Measurements from ENCODE around the gene TEKTIP1. TPM values are rescaled to one million over a fixed set of nuclear protein-coding genes. Genes with fewer than 3 reads are reported as not detected.

The TEKTIP1 gene
- total and polyA plus RNA-seq, 2 of the 4 experiments (the other 2 are of a cell fraction) = not detected

- TF ChIP-seq RAD21 (IDR thresholded peaks at IDR 0.05; ENCODE audit: low read length) (no peak), POLR2A (IDR thresholded peaks at IDR 0.05; ENCODE audit: low read depth, low read length) (no peak), FOS (IDR thresholded peaks at IDR 0.05; ENCODE audit: low read depth, low read length) (no peak), MAZ (IDR thresholded peaks at IDR 0.05; ENCODE audit: borderline replicate concordance, low read depth, low read length) (no peak), CTCF (conservative IDR thresholded peaks at IDR 0.05; ENCODE audit: low read depth, low read length) (no peak), BHLHE40 (IDR thresholded peaks at IDR 0.05; ENCODE audit: low read depth, low read length) (no peak), CEBPB (IDR thresholded peaks at IDR 0.05; ENCODE audit: low read depth, low read length) (no peak), SMC3 (IDR thresholded peaks at IDR 0.05; ENCODE audit: low read depth, low read length) (no peak), MXI1 (IDR thresholded peaks at IDR 0.05; ENCODE audit: borderline replicate concordance, low read depth, low read length) (no peak), MAFK (IDR thresholded peaks at IDR 0.05; ENCODE audit: low read depth, low read length) (no peak), CHD1 (IDR thresholded peaks at IDR 0.05; ENCODE audit: low read depth, low read length) (no peak), RCOR1 (IDR thresholded peaks at IDR 0.05; ENCODE audit: insufficient replicate concordance, low read length) (no peak), NFE2L2 (IDR thresholded peaks at IDR 0.05; ENCODE audit: low read depth, low read length) (no peak), RFX5 (IDR thresholded peaks at IDR 0.05; ENCODE audit: low read depth, low read length) (no peak)
- TF ChIP-seq, protein P1, sequence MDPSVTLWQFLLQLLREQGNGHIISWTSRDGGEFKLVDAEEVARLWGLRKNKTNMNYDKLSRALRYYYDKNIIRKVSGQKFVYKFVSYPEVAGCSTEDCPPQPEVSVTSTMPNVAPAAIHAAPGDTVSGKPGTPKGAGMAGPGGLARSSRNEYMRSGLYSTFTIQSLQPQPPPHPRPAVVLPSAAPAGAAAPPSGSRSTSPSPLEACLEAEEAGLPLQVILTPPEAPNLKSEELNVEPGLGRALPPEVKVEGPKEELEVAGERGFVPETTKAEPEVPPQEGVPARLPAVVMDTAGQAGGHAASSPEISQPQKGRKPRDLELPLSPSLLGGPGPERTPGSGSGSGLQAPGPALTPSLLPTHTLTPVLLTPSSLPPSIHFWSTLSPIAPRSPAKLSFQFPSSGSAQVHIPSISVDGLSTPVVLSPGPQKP (IDR thresholded peaks at IDR 0.05; ENCODE audit: borderline replicate concordance, low read depth, low read length) = no peak
- TF ChIP-seq, protein P2, sequence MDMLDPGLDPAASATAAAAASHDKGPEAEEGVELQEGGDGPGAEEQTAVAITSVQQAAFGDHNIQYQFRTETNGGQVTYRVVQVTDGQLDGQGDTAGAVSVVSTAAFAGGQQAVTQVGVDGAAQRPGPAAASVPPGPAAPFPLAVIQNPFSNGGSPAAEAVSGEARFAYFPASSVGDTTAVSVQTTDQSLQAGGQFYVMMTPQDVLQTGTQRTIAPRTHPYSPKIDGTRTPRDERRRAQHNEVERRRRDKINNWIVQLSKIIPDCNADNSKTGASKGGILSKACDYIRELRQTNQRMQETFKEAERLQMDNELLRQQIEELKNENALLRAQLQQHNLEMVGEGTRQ (IDR thresholded peaks at IDR 0.05; ENCODE audit: low read depth, low read length) = no peak
- no peak overlapping the region for H3K14ac ChIP-seq (replicated peaks; ENCODE audit: low read depth, low read length)
- no peak overlapping the region for H2AFZ ChIP-seq (replicated peaks; ENCODE audit: low read length, poor library complexity)
- no peak overlapping the region for H4K5ac ChIP-seq (ENCODE audit: low read depth, low read length)
- no peak overlapping the region for H2AK9ac ChIP-seq (replicated peaks; ENCODE audit: low read depth, low read length, poor library complexity)
- dilution Hi-C loops (cut with HindIII; ENCODE audit: low sequenced_read_pairs, unreplicated experiment) (no loop called here), intact Hi-C loops (cut with micrococcal nuclease) (no loop called here), in situ Hi-C loops (cut with MboI; ENCODE audit: low sequenced_read_pairs) (no loop called here)
- ATAC-seq (ENCODE audit: low read depth) (no peak), DNase-seq (no peak)
- H2BK5ac ChIP-seq (ENCODE audit: low read depth, low read length, poor library complexity, severe bottlenecking) = no peak overlapping the region
- no peak overlapping the region for H3K9ac ChIP-seq (ENCODE audit: low read depth, low read length)
- POLR2A ChIA-PET (ENCODE audit: unreplicated experiment) = no interaction called here
- no peak overlapping the region for H3K4ac ChIP-seq (ENCODE audit: low read depth, low read length)
- no peak overlapping the region for H2AK5ac ChIP-seq (ENCODE audit: low read depth, low read length)
- CTCF ChIA-PET = interaction anchor here (0.9 kb wide), 1 partner anchor 28 kb away, joined by 3 read pairs; no protein-coding TSS in a partner anchor
- H3K9me3 ChIP-seq (ENCODE audit: control insufficient read depth, insufficient read depth, low read length) = no peaks in the 10 kb centered on the region
- WGBS, 2 experiments (ENCODE audit: extremely low coverage in 2 of 2, insufficient read length in 1 of 2) = 87% methylated on average over 7 of the region's 15 CpGs; no CpG with 5 or more reads in 1 of the 2 experiments
- no peak overlapping the region for H4K91ac ChIP-seq (ENCODE audit: insufficient read depth, low read depth, low read length)
- no peak overlapping the region for H2BK20ac ChIP-seq (ENCODE audit: low read depth, low read length)
- no peak overlapping the region for H3K27ac ChIP-seq (ENCODE audit: insufficient read depth, low read length)
- H3K79me1 ChIP-seq (ENCODE audit: low read depth in 1 of 2, low read length in 2 of 2) = peaks cover 12 to 97% of the 10 kb centered on the region in 2 experiments
- H3K56ac ChIP-seq (ENCODE audit: extremely low read depth, insufficient read depth, low read length) = no peak overlapping the region
- H3K23ac ChIP-seq (ENCODE audit: low read depth, low read length) = no peak overlapping the region
- peaks cover 99% of the 10 kb centered on the region for H4K20me1 ChIP-seq (ENCODE audit: insufficient read depth, low read length)
- H3K9me1 ChIP-seq (ENCODE audit: insufficient read depth, low read length) = peaks cover 23% of the 10 kb centered on the region; the same call in 1 of the 2 replicates
- H2BK120ac ChIP-seq (ENCODE audit: low read depth, low read length) = no peak overlapping the region
- no peak overlapping the region for H4K8ac ChIP-seq (ENCODE audit: low read depth in 2 of 2, low read length in 2 of 2)
- no peak overlapping the region for H3K18ac ChIP-seq (ENCODE audit: low read depth, low read length)
- H3K4me3 ChIP-seq (ENCODE audit: insufficient read depth, low read depth, low read length) = no peak overlapping the region
- H3K36me3 ChIP-seq (ENCODE audit: control insufficient read depth, insufficient read depth, low read length) = peaks cover 12% of the 10 kb centered on the region; the same call in 1 of the 2 replicates
- no peaks in the 10 kb centered on the region for H3K27me3 ChIP-seq (ENCODE audit: control insufficient read depth, insufficient read depth, low read length)
- no peak overlapping the region for H2BK15ac ChIP-seq (ENCODE audit: low read depth, low read length)
- H3K4me2 ChIP-seq (ENCODE audit: low read depth, low read length) = no peak overlapping the region
- no TSS peak for BruUV-seq (replicated peaks)
- peaks cover 13% of the 10 kb centered on the region for H3K4me1 ChIP-seq (ENCODE audit: control insufficient read depth, insufficient read depth, low read length)
These were observed 22.2 kb upstream of the TEKTIP1 start for GRCh38 chr19:3516675-3517207.

Measured in IMR-90 (cell line).